GM19035 (cell line): Measurements from ENCODE around the gene FOXO1.

ENCODE experiments used
- ATAC-seq: cut with Tn5 transposase; IDR thresholded peaks from one replicate; pipeline ENCODE4 v1.9.1; 2021; ENCODE audit not compliant: unreplicated experiment

Gene FOXO1

GRCh38 chr13:40550130-40550529, 116.3 kb downstream of the FOXO1 start:
- ATAC-seq, result no peak

- no peak for ATAC-seq
Measured at GRCh38 chr13:40549500-40550094, 116.8 kb downstream of the FOXO1 start.

- no peak for ATAC-seq
Measured at GRCh38 chr13:40547591-40548315, 118.7 kb downstream of the FOXO1 start.

GRCh38 chr13:40546047-40546446, 120.4 kb downstream of the FOXO1 start:
- no peak for ATAC-seq

GRCh38 chr13:40540328-40541044, 126.0 kb downstream of the FOXO1 start:
- no peak for ATAC-seq

- no peak for ATAC-seq
Measured at GRCh38 chr13:40539576-40540327, 126.7 kb downstream of the FOXO1 start.

- ATAC-seq, result no peak
Measured at GRCh38 chr13:40537146-40537895, 129.1 kb downstream of the FOXO1 start.

GRCh38 chr13:40536443-40537113, 129.9 kb downstream of the FOXO1 start:
- ATAC-seq, result no peak

GRCh38 chr13:40535345-40535836, 131.1 kb downstream of the FOXO1 start:
- ATAC-seq, result no peak

- ATAC-seq, result no peak
Measured at GRCh38 chr13:40534456-40534855, 132.0 kb downstream of the FOXO1 start.

- ATAC-seq, result no peak
Measured at GRCh38 chr13:40533072-40533471, 133.4 kb downstream of the FOXO1 start.

GRCh38 chr13:40530961-40531360, 135.5 kb downstream of the FOXO1 start:
- no peak for ATAC-seq

- no peak for ATAC-seq
Measured at GRCh38 chr13:40528881-40529280, 137.6 kb downstream of the FOXO1 start.

- no peak for ATAC-seq
Measured at GRCh38 chr13:40527914-40528313, 138.5 kb downstream of the FOXO1 start.

GRCh38 chr13:40522282-40522681, 144.2 kb downstream of the FOXO1 start:
- no peak for ATAC-seq

- no peak for ATAC-seq
Measured at GRCh38 chr13:40520916-40521315, 145.5 kb downstream of the FOXO1 start.

GRCh38 chr13:40519637-40520036, 146.8 kb downstream of the FOXO1 start:
- no peak for ATAC-seq

GRCh38 chr13:40518481-40518882, 148.0 kb downstream of the FOXO1 start:
- no peak for ATAC-seq

GRCh38 chr13:40517486-40518480, 148.7 kb downstream of the FOXO1 start:
- peak; percentile 79 for ATAC-seq
